Left renal cortex interstitium (tissue), 4 donors: ENCODE measurements around the gene SPINK5. TPM values are rescaled to one million over a fixed set of nuclear protein-coding genes. Genes with fewer than 3 reads are reported as not detected.

Experiments used
- DNase-seq, 4 donors: peaks; one replicate each; pipeline ENCODE4 v3.0.0-alpha.2; 2013; ENCODE audit warnings: low read depth in 4 of 4, low spot score in 2 of 4, missing footprints in 1 of 4
- polyA plus RNA-seq, 4 donors: library from polyadenylated mRNA; unstranded; fragments of 120-200 nt; gene quantifications; one replicate each; pipeline ENCODE4 v1.2.1, GENCODE V29; 2013; ENCODE audit not compliant: insufficient read length in 4 of 4

SPINK5 gene
- polyA plus RNA-seq, 4 donors = 0.27 to 0.86 (median 0.51) TPM

- DNase-seq = no peak
These were observed 28.5 kb downstream of the SPINK5 start for GRCh38 chr5:148091991-148092964.

- DNase-seq = no peak
These were observed 30.6 kb downstream of the SPINK5 start for GRCh38 chr5:148094336-148094735.

GRCh38 chr5:148104226-148104625 is 40.4 kb downstream of the SPINK5 start:
- DNase-seq = no peak

GRCh38 chr5:148107608-148108007 is 43.8 kb downstream of the SPINK5 start:
- DNase-seq = no peak

DNA sequence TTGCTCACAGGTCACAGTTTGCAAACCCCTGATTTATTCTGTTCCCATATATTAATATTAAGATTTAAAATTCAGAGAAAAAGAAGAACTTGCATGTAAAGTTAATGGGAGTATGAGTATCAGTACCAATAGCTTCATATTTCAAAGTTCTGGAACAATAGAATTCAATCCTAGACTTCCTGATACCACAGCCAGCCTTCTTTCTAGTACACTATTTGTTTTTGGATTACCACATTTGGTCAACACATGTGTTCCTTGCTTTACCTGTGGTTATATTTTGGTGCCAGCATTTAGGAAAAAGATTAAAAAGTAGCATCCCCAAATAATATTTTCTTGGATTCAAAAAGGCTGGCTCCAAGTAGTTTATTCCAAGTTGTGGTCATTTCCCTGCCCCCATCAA is 49.5 kb downstream of the SPINK5 start:
- DNase-seq = no peak

- no peak for DNase-seq
These were observed 56.5 kb downstream of the SPINK5 start for GRCh38 chr5:148120317-148120716.

- no peak for DNase-seq
These were observed 61.9 kb downstream of the SPINK5 start for GRCh38 chr5:148125641-148126040.

DNA sequence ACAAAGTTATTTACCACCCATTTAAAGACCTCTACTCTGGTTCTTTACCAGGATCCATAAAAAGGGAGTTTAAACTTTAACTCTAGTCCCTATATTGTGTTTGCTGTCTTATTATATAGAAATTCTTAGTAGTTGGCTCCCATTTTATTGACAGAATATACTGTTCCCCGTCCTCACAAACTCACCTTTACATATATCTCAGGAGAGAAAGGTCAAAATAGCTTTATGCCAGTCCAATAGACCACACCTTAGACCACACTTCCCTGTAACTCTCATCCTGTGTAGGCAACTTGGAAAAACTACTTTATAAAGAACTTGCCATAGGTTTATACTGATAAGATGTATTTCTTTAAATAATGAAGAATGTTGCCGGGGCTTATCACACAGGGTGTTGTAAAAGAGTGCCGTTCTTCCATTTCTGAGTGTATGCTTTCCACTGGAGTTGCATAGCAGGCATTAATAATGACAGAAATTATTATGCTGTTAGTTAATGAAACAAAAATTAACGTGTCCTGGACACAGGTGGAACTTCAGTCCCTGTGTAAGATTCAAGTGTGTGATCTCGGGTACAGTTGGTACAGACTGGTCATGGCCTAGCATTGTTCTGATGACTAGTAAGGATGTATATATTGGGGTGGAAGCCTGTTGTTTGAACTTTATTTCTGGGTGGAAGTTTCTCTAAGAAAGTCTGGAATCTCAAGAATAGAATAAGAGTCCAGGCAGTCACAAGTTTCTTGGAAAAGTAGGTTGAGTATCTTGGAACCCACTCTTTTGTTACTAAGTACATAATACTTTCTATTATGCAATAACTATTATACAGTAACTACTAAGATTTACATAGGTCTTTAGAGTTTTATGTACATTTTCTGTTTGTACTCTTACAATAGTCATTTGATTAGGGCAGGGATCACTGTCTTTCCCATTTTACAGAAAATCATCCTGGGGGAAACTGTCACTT is 71.6 kb downstream of the SPINK5 start:
- no peak for DNase-seq

GRCh38 chr5:148140846-148141245 is 77.1 kb downstream of the SPINK5 start:
- DNase-seq = no peak

- no peak for DNase-seq
These were observed 77.9 kb downstream of the SPINK5 start for GRCh38 chr5:148141645-148142044.

DNA sequence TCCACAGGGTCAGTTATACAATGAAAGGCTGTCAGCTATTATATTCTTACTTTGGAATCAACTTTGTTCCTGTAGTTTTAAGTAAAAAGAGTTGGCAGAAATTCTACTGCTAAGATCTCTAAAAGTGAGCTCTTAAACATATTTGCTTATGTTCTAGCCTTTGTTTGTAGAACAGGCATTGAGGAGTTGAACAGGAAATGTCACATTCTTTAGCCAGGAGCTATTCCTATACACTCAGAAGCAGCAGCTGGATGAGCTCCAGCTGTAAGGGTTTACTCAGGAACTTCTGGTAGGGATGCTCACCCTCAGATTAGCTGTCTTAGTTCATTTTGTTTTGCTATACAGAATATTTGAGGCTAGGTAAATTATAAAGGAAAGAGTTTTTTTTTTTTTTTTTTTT is 82.1 kb downstream of the SPINK5 start:
- peak in 1 of 4 donors; percentile 29 for DNase-seq

- no peak for DNase-seq
These were observed 82.7 kb downstream of the SPINK5 start for GRCh38 chr5:148146487-148146886.

GRCh38 chr5:148147415-148147814 is 83.6 kb downstream of the SPINK5 start:
- no peak for DNase-seq

DNA sequence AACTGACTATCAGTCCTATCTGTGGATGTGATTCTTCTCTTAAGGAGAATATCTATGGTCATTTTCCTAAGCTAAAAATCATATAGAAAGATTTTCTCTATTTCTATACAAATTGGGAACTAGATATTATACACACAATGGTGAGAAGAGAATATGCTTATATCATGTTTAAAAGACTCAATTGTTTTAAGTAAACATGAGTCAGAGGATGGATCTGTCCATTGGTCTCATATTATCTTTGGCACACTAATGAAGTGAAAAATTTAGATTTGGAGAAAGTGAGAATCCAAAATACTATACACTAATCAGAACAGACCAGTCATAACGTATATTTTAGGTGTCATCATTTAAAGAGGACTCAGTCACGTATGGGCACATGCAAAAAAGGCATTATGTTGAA is 88.1 kb downstream of the SPINK5 start:
- DNase-seq = no peak

GRCh38 chr5:148152781-148153180 is 89.0 kb downstream of the SPINK5 start:
- DNase-seq = no peak

GRCh38 chr5:148156609-148157008 is 92.8 kb downstream of the SPINK5 start:
- no peak for DNase-seq

GRCh38 chr5:148162038-148162437 is 98.3 kb downstream of the SPINK5 start:
- no peak for DNase-seq

DNA sequence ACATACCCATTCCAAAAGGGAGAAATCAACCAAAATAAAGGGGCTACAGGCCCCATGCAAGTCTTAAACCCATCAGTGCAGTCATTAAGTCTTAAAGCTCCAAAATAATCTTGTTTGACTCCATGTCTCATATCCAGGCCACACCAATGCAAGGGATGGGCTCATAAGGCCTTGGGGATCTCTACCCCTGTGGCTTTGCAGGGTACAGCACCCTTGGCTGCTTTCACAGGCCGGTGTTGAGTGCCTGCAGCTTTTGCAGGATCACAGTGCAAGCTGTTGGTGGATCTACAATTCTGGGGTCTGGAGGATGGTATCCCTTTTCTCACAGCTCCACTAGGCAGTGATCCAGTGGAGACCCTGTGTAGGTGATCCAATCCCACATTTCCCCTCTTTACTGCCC is 99.6 kb downstream of the SPINK5 start:
- DNase-seq = no peak

DNA sequence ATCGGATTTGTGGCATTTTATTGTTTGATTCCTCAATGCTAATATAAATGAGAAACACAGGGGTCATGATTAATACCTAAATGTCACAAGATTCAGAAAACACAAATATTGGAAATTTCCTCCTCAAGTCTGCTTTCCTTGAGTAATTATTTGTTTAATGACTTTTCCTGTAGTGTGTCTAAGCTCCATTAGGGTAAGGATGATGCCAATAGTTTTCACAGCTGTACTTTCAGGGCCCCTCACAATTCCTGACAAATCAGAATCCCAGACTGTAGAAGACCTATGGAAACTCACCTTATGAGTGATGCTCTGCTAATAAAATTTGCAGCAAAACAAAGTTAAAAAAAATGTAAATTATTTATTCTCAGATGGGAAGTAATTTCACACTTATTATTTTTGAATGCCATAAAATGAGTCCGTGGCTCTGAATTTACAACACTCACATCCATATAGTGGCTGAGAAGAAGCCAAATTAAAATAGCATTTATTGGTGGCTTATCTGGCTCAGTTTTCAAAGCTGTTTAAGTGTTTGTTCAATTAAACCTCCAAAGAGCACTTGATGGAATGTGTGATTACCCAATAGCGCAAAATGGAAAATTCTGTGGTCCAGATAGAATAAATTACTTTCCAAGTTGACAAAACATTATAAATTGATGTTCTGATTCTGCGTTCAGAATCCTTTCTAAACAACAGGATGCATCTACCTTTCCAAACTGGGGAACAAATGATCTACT is 102.9 kb downstream of the SPINK5 start:
- DNase-seq = no peak

- DNase-seq = no peak
These were observed 104.5 kb downstream of the SPINK5 start, which contains the start of gene SPINK14 for GRCh38 chr5:148168246-148168645. Gene SPINK14, plus strand, starts transcription at chr5:148168546. Its CDS starts 1,187 bp downstream, at chr5:148169733.
